ENCODE data around the gene SMPD3. TPM values are rescaled to one million over a fixed set of nuclear protein-coding genes. Genes with fewer than 3 reads are reported as not detected.

SMPD3 gene
- total and polyA plus RNA-seq, 2 of the 8 experiments (the other 6 are each of a cell fraction or from before 2014, with no cell fraction given), result 0.39 to 1.3 TPM

DNA sequence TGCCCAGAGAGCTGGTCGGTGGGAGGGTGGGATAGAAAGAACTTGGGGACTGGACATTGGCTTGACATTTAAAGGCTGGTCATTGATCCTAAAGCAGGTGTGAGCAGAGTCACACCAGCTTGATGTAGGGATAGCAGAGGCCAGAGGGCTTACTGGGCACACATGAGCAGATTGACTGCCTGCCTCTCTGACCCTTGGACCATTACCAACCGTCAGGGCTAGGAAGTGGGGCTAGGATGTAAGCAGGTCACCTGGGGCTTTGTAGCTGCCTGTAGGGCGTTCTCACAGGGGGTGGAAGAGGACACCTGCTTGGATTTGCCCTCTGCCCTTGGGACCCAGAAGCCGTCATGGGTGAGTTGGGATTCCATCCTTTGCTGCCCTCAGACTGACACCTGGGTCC is 11.1 kb upstream of the SMPD3 start:
- no peaks in the 10 kb centered on the region; a peak in 1 of 4 replicates for H3K9me3 ChIP-seq (ENCODE audit: insufficient read depth in 2 of 2, low read depth in 1 of 2, low read length in 1 of 2)
- DNase-seq (ENCODE audit: low read depth in 1 of 2, low spot score in 2 of 2) (no peak), FAIRE-seq (no peak)
- H2BK12ac ChIP-seq (ENCODE audit: low read depth, low read length), result no peak overlapping the region
- no peak overlapping the region for H3K9ac ChIP-seq (replicated peaks in 1 of 4; ENCODE audit: extremely low read depth in 1 of 4, low read depth in 3 of 4, low read length in 3 of 4)
- H3K79me1 ChIP-seq (ENCODE audit: low read depth, low read length), result no peaks in the 10 kb centered on the region
- no peak overlapping the region for H3K4ac ChIP-seq (replicated peaks; ENCODE audit: insufficient read length, low read depth, low read length)
- H3K27ac ChIP-seq (ENCODE audit: low read depth, low read length), result no peak overlapping the region
- no peaks in the 10 kb centered on the region for H3K4me1 ChIP-seq (replicated peaks in 1 of 4; ENCODE audit: control insufficient read depth in 3 of 4, insufficient read depth in 4 of 4, low read length in 3 of 4)
- H3K36me3 ChIP-seq (ENCODE audit: control insufficient read depth in 2 of 4, insufficient read depth in 4 of 4, low read length in 3 of 4), result no peaks in the 10 kb centered on the region
- H3K79me2 ChIP-seq (ENCODE audit: control insufficient read depth in 1 of 2, insufficient read depth in 2 of 2, low read length in 2 of 2), result no peaks in the 10 kb centered on the region
- H2AK5ac ChIP-seq (ENCODE audit: low read depth, low read length), result no peak overlapping the region
- no peak overlapping the region for H4K5ac ChIP-seq (ENCODE audit: insufficient read length, low read depth, low read length)
- H4K8ac ChIP-seq (ENCODE audit: extremely low read depth, insufficient read depth, low read length), result no peak overlapping the region
- H3K23me2 ChIP-seq (ENCODE audit: low read depth, low read length), result no peaks in the 10 kb centered on the region
- no peak overlapping the region for H2BK20ac ChIP-seq (ENCODE audit: low read length)
- H3K4me3 ChIP-seq (ENCODE audit: extremely low read depth in 1 of 4, insufficient read depth in 2 of 4, low read depth in 3 of 4, low read length in 4 of 4), result no peak overlapping the region
- H3K14ac ChIP-seq (ENCODE audit: insufficient read length), result no peak overlapping the region
- H4K91ac ChIP-seq (replicated peaks; ENCODE audit: insufficient read length, low read length), result no peak overlapping the region
- no peak overlapping the region for H2AFZ ChIP-seq (ENCODE audit: low read length)
- 86% methylated on average over 4 of the region's 4 CpGs; no CpG with 5 or more reads in 1 of the 2 experiments for WGBS, 2 experiments (ENCODE audit: extremely low coverage in 1 of 2, insufficient coverage in 1 of 2, insufficient read length in 1 of 2, insufficient replicate concordance in 2 of 2, low coverage in 1 of 2, low lambda C conversion rate in 2 of 2, missing lambda C conversion rate in 1 of 2)
- no peak overlapping the region for H3K23ac ChIP-seq (ENCODE audit: insufficient read length)
- ChIA-PET CTCF (ENCODE audit: partially characterized antibody) (interaction anchor here (1.0 kb wide), 1 partner anchor 51 kb away, joined by 3 read pairs; no protein-coding TSS in a partner anchor), POLR2A (ENCODE audit: partially characterized antibody) (no interaction called here)
- no peaks in the 10 kb centered on the region for H4K20me1 ChIP-seq (replicated peaks in 1 of 2; ENCODE audit: control insufficient read depth in 1 of 2, insufficient read depth in 2 of 2, low read length in 2 of 2)
- no peak overlapping the region for H3K56ac ChIP-seq (replicated peaks; ENCODE audit: insufficient read length, low read depth, low read length)
- no peak overlapping the region for H2BK15ac ChIP-seq (ENCODE audit: low read length)
- H2BK5ac ChIP-seq (ENCODE audit: low read depth, low read length), result no peak overlapping the region
- H3K4me2 ChIP-seq (ENCODE audit: insufficient read depth in 1 of 2, low read depth in 2 of 2, low read length in 2 of 2), result no peak overlapping the region
- no peak overlapping the region for H3K18ac ChIP-seq (ENCODE audit: extremely low read depth, low read length)
- H2BK120ac ChIP-seq (replicated peaks; ENCODE audit: low read depth, low read length), result no peak overlapping the region
- H3K27me3 ChIP-seq (replicated peaks in 1 of 4; ENCODE audit: control insufficient read depth in 3 of 4, extremely low read depth in 1 of 4, insufficient read depth in 3 of 4, low read length in 3 of 4), result no peaks in the 10 kb centered on the region
- no peak for TF ChIP-seq FOSL1 (IDR thresholded peaks at IDR 0.05; ENCODE audit: insufficient read depth, low read depth, low read length)
- no peak for TF ChIP-seq TBP (IDR thresholded peaks at IDR 0.05; ENCODE audit: low read depth, low read length)
- TF ChIP-seq GABPA (IDR thresholded peaks at IDR 0.05; ENCODE audit: borderline replicate concordance, insufficient read depth, low read length), result no peak
- no peak for TF ChIP-seq MAFK (IDR thresholded peaks at IDR 0.05; ENCODE audit: low read depth, low read length)
- TF ChIP-seq SUZ12 (IDR thresholded peaks at IDR 0.05; ENCODE audit: low read length), result no peak
- no peak for TF ChIP-seq CREB1 (IDR thresholded peaks at IDR 0.05)
- no peak for TF ChIP-seq NANOG (IDR thresholded peaks at IDR 0.05; ENCODE audit: insufficient read depth, low read depth, low read length, poor library complexity, severe bottlenecking)
- TF ChIP-seq, protein P1, sequence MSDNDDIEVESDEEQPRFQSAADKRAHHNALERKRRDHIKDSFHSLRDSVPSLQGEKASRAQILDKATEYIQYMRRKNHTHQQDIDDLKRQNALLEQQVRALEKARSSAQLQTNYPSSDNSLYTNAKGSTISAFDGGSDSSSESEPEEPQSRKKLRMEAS (IDR thresholded peaks at IDR 0.05), result no peak
- TF ChIP-seq, protein P2, sequence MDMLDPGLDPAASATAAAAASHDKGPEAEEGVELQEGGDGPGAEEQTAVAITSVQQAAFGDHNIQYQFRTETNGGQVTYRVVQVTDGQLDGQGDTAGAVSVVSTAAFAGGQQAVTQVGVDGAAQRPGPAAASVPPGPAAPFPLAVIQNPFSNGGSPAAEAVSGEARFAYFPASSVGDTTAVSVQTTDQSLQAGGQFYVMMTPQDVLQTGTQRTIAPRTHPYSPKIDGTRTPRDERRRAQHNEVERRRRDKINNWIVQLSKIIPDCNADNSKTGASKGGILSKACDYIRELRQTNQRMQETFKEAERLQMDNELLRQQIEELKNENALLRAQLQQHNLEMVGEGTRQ (IDR thresholded peaks at IDR 0.05; ENCODE audit: low read length), result no peak
- TF ChIP-seq, protein P3, sequence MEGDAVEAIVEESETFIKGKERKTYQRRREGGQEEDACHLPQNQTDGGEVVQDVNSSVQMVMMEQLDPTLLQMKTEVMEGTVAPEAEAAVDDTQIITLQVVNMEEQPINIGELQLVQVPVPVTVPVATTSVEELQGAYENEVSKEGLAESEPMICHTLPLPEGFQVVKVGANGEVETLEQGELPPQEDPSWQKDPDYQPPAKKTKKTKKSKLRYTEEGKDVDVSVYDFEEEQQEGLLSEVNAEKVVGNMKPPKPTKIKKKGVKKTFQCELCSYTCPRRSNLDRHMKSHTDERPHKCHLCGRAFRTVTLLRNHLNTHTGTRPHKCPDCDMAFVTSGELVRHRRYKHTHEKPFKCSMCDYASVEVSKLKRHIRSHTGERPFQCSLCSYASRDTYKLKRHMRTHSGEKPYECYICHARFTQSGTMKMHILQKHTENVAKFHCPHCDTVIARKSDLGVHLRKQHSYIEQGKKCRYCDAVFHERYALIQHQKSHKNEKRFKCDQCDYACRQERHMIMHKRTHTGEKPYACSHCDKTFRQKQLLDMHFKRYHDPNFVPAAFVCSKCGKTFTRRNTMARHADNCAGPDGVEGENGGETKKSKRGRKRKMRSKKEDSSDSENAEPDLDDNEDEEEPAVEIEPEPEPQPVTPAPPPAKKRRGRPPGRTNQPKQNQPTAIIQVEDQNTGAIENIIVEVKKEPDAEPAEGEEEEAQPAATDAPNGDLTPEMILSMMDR (IDR thresholded peaks at IDR 0.05; ENCODE audit: control extremely low read depth in 1 of 3, insufficient read depth in 1 of 3, low read depth in 1 of 3, low read length in 3 of 3), result no peak
- no peak for TF ChIP-seq CHD1 (IDR thresholded peaks at IDR 0.05; ENCODE audit: low read depth, low read length)
